ENCODE results near the gene ADD2.
"Not testable (repeated sequence)": the region's sequence is repeated elsewhere in the genome, so short reads cannot be mapped to it uniquely, and the experiment has no call there.

The ADD2 gene

GRCh38 chr2:70630761-70631160, 137.2 kb downstream of the ADD2 start:
- no peak for DNase-seq

GRCh38 chr2:70627211-70627898, 140.6 kb downstream of the ADD2 start:
- DNase-seq: no peak

GRCh38 chr2:70626254-70626990, 141.6 kb downstream of the ADD2 start:
- no peak for DNase-seq

GRCh38 chr2:70621536-70621935, 146.5 kb downstream of the ADD2 start:
- not testable (repeated sequence) for DNase-seq

- DNase-seq: no peak
These were observed 148.0 kb downstream of the ADD2 start for GRCh38 chr2:70620020-70620419.

- no peak for DNase-seq
These were observed 148.8 kb downstream of the ADD2 start for GRCh38 chr2:70619167-70619566.

GRCh38 chr2:70616168-70616694, 151.8 kb downstream of the ADD2 start:
- no peak for DNase-seq

- DNase-seq: no peak
These were observed 152.8 kb downstream of the ADD2 start for GRCh38 chr2:70615222-70615621.

GRCh38 chr2:70613521-70613920, 154.5 kb downstream of the ADD2 start:
- DNase-seq: no peak

GRCh38 chr2:70612574-70612973, 155.4 kb downstream of the ADD2 start:
- DNase-seq: no peak

GRCh38 chr2:70608373-70608772, 159.6 kb downstream of the ADD2 start:
- no peak for DNase-seq

- no peak for DNase-seq
These were observed 160.9 kb downstream of the ADD2 start for GRCh38 chr2:70607121-70607561.
